Measurements from ENCODE around the gene ZFHX3. TPM values are rescaled to one million over a fixed set of nuclear protein-coding genes. Genes with fewer than 3 reads are reported as not detected.

Gene ZFHX3
- total and polyA plus RNA-seq, 4 donors, result 1.5 to 5.9 (median 3.0) TPM

DNA sequence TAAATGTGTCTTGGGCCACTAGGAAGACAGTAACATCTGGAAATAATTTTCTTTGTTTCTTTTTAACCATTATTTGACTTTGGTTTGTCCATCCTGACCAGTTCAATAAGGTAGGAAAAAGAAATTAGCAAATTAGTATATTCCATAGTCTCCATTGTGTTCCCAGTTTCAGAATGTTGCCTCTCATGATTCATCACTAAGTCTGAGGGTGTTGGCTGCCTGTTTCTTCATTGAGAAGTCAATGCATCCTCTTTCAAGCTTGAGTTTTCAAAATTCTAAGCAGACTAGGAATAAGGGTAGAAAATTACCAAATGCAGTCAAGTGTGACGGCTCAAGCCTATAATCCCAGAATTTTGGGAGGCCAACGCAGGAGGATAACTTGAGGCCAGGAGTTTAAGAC lies 41.9 kb downstream of the ZFHX3 start (continued):
- TF ChIP-seq, protein P1, sequence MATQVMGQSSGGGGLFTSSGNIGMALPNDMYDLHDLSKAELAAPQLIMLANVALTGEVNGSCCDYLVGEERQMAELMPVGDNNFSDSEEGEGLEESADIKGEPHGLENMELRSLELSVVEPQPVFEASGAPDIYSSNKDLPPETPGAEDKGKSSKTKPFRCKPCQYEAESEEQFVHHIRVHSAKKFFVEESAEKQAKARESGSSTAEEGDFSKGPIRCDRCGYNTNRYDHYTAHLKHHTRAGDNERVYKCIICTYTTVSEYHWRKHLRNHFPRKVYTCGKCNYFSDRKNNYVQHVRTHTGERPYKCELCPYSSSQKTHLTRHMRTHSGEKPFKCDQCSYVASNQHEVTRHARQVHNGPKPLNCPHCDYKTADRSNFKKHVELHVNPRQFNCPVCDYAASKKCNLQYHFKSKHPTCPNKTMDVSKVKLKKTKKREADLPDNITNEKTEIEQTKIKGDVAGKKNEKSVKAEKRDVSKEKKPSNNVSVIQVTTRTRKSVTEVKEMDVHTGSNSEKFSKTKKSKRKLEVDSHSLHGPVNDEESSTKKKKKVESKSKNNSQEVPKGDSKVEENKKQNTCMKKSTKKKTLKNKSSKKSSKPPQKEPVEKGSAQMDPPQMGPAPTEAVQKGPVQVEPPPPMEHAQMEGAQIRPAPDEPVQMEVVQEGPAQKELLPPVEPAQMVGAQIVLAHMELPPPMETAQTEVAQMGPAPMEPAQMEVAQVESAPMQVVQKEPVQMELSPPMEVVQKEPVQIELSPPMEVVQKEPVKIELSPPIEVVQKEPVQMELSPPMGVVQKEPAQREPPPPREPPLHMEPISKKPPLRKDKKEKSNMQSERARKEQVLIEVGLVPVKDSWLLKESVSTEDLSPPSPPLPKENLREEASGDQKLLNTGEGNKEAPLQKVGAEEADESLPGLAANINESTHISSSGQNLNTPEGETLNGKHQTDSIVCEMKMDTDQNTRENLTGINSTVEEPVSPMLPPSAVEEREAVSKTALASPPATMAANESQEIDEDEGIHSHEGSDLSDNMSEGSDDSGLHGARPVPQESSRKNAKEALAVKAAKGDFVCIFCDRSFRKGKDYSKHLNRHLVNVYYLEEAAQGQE (IDR thresholded peaks at IDR 0.05), result no peak

DNA sequence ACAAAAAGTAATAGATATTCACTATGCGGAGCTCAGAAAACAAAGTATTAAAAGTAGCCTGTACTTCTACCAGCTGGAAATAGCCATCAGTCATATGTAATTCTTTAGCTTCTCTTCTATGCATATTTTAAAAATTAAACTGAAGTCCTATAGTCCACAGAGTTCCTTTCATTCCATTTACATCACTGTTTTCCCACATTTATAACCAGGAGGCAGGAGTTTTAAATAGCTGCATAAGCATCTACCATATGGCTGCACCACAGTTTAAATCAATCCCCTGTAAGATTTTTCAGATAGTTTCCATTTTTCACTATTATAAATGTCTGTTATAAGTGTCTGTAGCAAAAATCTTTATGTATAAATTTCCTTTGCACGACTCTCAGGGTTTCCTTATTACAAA lies 45.1 kb downstream of the ZFHX3 start:
- no peak for TF ChIP-seq SP1 (IDR thresholded peaks at IDR 0.05)
- TF ChIP-seq FOXA1 (IDR thresholded peaks at IDR 0.05), result no peak
- TF ChIP-seq, protein P2, sequence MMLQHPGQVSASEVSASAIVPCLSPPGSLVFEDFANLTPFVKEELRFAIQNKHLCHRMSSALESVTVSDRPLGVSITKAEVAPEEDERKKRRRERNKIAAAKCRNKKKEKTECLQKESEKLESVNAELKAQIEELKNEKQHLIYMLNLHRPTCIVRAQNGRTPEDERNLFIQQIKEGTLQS (IDR thresholded peaks at IDR 0.05), result no peak
- no peak for TF ChIP-seq EGR1 (IDR thresholded peaks at IDR 0.05; ENCODE audit: low read depth in 2 of 2)
- Histone ChIP-seq H3K27me3 (ENCODE audit: control insufficient read depth in 4 of 4, insufficient read depth in 4 of 4, low read length in 3 of 4) (no peaks in the 10 kb centered on the region), H3K4me3 (ENCODE audit: low read depth in 1 of 3, low read length in 3 of 3) (no peak overlapping the region), H3K36me3 (ENCODE audit: control insufficient read depth in 4 of 4, insufficient read depth in 3 of 4, low read depth in 1 of 4, low read length in 3 of 4) (no peaks in the 10 kb centered on the region), H3K4me1 (ENCODE audit: control insufficient read depth in 4 of 4, insufficient read depth in 4 of 4, low read length in 3 of 4) (no peaks in the 10 kb centered on the region), H3K9ac (ENCODE audit: low read depth in 1 of 2, low read length in 2 of 2) (no peak overlapping the region), H3K27ac (ENCODE audit: low read depth in 1 of 2, low read length in 2 of 2) (no peak overlapping the region), H3K9me3 (ENCODE audit: control insufficient read depth in 4 of 4, low read length in 3 of 4) (peaks cover 0 to 3% (median 0%) of the 10 kb centered on the region in 4 donors)
- 94% methylated on average over 2 of the region's 2 CpGs for WGBS
- no peak for DNase-seq (ENCODE audit: low spot score)

DNA sequence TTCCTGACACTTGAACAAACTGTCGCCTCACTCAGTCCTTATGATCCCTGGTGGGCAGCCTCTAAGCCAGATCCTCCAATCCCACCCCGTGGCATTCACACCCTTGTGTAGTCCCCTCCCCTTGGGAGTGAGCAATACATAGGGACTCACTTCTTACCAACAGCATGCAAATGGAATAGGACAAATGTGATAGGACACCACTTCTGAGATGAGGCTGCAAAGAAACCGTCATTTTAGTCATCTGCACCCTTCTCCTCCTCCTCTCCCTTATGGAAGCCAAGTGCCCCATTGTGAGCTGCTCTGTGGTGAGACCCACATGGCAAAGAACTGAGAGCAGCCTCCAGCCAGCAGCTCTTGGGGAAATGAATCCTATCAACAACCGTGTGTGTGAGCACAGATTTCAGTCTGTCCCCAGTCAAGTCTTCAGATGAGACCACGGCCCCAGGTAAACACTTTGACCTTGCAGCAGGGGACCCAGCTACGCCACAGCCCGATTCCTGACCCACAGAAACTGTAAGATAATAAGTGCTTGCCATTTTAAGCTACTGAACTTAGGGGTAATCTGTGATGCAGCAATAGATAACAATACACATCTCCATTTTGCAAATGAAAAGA lies 46.9 kb downstream of the ZFHX3 start:
- DNase-seq (ENCODE audit: low spot score), result no peak
- 90% methylated on average over 7 of the region's 7 CpGs for WGBS
- Histone ChIP-seq H3K27ac (ENCODE audit: low read depth in 1 of 2, low read length in 2 of 2) (no peak overlapping the region), H3K4me3 (ENCODE audit: low read depth in 1 of 3, low read length in 3 of 3) (no peak overlapping the region), H3K27me3 (ENCODE audit: control insufficient read depth in 4 of 4, insufficient read depth in 4 of 4, low read length in 3 of 4) (no peaks in the 10 kb centered on the region), H3K9me3 (ENCODE audit: control insufficient read depth in 4 of 4, low read length in 3 of 4) (peaks cover 0 to 3% (median 0%) of the 10 kb centered on the region in 4 donors), H3K4me1 (ENCODE audit: control insufficient read depth in 4 of 4, insufficient read depth in 4 of 4, low read length in 3 of 4) (peaks cover 3 to 7% (median 7%) of the 10 kb centered on the region in 4 donors), H3K36me3 (ENCODE audit: control insufficient read depth in 4 of 4, insufficient read depth in 3 of 4, low read depth in 1 of 4, low read length in 3 of 4) (no peaks in the 10 kb centered on the region), H3K9ac (ENCODE audit: low read depth in 1 of 2, low read length in 2 of 2) (no peak overlapping the region)
- TF ChIP-seq HNF4A (conservative IDR thresholded peaks at IDR 0.05) (no peak), RAD21 (IDR thresholded peaks at IDR 0.05) (no peak)
- TF ChIP-seq, protein P3, sequence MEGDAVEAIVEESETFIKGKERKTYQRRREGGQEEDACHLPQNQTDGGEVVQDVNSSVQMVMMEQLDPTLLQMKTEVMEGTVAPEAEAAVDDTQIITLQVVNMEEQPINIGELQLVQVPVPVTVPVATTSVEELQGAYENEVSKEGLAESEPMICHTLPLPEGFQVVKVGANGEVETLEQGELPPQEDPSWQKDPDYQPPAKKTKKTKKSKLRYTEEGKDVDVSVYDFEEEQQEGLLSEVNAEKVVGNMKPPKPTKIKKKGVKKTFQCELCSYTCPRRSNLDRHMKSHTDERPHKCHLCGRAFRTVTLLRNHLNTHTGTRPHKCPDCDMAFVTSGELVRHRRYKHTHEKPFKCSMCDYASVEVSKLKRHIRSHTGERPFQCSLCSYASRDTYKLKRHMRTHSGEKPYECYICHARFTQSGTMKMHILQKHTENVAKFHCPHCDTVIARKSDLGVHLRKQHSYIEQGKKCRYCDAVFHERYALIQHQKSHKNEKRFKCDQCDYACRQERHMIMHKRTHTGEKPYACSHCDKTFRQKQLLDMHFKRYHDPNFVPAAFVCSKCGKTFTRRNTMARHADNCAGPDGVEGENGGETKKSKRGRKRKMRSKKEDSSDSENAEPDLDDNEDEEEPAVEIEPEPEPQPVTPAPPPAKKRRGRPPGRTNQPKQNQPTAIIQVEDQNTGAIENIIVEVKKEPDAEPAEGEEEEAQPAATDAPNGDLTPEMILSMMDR (IDR thresholded peaks at IDR 0.05; ENCODE audit: low read depth, low read length, missing input control), result no peak
- TF ChIP-seq, protein P4, sequence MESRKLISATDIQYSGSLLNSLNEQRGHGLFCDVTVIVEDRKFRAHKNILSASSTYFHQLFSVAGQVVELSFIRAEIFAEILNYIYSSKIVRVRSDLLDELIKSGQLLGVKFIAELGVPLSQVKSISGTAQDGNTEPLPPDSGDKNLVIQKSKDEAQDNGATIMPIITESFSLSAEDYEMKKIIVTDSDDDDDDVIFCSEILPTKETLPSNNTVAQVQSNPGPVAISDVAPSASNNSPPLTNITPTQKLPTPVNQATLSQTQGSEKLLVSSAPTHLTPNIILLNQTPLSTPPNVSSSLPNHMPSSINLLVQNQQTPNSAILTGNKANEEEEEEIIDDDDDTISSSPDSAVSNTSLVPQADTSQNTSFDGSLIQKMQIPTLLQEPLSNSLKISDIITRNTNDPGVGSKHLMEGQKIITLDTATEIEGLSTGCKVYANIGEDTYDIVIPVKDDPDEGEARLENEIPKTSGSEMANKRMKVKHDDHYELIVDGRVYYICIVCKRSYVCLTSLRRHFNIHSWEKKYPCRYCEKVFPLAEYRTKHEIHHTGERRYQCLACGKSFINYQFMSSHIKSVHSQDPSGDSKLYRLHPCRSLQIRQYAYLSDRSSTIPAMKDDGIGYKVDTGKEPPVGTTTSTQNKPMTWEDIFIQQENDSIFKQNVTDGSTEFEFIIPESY (IDR thresholded peaks at IDR 0.05), result no peak

Data from liver (tissue), 9 donors.